ENCODE results near the gene C2CD2L.
A peak's percentile ranks its signal among the peaks of the same experiment; 100 is the strongest.
"Not testable (repeated sequence)": the region's sequence is repeated elsewhere in the genome, so short reads cannot be mapped to it uniquely, and the experiment has no call there.

C2CD2L gene

DNA sequence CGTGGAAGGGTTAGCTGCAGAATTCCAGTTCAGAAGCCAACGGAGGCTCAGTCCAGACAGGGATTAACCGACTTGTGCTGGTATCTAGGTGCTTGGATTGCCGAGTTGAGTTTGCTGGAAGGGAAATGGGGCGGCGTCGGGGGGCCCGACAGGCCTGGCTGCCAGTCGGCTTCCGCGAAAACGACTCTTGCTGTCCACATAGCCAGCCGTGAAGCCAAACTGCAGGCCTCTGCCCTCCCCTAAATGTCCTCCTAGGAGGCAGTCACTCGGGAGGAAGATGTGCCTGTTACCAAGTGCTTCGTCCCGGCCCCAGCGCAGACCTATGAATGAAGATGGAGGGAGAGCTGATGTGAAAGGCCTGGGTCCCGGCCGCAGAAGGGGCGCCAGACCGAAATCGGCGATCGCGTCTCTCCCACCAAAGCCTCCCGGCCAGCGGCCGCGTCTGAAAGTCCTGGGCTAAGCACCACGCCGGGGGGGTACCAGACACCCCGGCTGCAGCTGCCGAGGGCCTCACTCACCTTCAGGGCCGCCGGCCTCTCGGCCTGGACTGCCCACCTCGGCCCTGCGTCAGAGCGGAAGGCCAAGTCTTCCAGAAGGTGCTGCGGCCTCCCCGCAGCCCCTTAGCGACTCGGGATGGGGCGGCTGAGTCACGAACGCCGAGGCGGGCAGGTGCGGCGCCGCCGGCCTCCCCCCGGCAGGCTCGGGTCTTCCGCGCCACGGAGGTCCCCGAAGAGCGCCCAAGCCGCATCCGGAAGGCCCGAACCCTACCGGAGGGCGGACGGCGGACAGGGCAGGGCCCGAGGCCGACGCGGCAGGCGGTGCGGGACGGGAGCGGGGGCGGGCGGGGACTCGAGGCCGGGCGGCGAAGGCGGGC is 13.0 kb upstream of the C2CD2L start:
- DNase-seq, result no peak

DNA sequence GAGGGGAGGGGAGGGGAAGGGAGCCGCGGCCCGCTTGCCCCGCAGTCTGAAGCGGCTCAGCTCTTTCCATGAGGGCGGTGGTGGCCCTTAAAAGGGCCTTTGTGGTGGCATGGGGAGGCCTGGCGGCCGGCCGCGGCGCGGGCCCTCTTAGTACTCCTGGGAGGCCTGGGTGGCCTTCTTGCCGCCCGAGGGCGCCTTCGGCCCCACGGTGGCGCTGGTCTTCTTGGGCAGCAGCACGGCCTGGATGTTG is 12.4 kb upstream of the C2CD2L start:
- DNase-seq, result no peak

DNA sequence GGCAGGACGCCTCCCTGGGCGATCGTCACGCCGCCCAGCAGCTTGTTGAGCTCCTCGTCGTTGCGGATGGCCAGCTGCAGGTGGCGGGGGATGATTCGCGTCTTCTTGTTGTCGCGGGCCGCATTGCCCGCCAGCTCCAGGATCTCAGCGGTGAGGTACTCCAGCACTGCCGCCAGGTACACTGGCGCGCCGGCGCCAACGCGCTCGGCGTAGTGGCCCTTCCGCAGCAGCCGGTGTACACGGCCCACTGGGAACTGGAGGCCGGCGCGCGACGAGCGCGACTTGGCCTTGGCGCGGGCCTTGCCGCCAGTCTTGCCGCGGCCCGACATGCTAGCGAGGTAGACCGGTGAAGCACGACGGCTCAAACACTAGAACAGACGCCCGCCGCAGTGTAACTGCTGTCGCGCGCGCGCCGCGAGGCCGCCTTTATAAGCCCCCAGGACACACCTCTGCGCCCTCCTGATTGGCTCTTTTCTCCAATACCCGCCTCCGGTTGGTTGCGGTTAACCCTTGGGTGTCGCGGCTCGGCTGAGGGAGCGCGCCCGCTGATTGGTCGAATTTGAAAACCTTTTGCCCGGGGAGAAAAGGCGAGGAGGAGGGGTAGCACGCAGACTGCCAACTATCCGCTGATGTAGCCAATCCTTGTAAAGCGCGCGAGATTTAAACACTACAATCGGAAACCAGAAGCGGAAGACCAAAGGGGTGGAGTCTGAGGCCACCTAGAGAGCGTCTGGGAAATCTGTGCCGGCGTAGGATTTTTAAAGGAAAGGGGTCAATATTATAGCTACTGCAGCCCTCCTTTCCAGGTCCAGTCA is 11.9 kb upstream of the C2CD2L start:
- DNase-seq, result peak; percentile 99

DNA sequence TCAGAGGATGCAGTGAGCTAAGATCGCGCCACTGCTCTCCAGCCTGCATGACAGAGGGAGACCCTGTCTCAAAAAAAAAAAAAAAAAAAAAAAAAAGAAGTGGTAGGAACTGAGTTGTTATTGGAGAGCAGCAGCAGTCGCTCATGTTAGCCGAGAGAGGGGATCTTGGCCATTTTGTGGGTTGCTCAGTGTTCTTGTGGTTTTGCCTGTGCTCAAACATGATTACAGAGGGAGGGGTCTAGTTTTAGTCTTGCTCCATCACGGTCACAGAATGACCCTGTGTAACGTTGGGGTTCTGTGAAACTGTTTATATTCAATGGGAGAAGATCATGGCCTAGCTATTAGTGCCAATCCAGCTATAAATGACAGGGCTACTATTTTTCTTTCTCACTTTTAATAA is 7.4 kb upstream of the C2CD2L start:
- no peak for DNase-seq

DNA sequence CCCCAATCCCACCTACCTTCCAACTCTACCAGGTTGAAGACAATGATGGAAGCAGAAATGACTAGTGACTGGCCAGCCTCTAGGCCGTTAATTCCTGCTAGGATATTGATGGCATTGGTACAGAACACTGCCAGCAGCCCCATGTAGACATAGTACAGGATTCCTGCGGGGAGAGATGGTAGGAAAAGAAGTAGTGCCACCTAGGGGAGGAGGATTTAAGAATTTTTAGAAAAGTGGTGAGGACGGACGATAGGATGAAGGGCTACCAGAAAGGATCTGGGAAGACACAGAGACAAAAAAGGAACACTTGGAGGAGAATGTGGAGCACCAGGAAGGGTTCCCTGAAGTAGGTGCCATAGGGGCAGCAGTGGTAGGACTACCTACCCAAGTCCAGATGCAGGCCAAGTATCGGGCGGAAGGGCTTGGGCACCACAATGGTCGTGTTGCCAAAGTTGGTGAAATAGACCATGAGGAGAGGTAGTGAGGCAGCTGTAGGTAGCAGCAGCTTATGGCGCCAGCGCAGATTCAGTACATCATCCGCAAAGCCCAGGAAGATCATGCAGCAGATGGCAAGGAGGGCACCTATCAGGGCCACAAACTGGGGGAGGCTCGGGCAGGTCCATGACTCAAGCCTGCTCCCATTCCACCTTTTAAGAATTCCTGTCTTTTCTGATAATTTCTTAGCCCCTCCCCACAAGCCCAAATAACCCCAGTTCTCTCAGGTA is 6.7 kb upstream of the C2CD2L start:
- DNase-seq, result no peak

DNA sequence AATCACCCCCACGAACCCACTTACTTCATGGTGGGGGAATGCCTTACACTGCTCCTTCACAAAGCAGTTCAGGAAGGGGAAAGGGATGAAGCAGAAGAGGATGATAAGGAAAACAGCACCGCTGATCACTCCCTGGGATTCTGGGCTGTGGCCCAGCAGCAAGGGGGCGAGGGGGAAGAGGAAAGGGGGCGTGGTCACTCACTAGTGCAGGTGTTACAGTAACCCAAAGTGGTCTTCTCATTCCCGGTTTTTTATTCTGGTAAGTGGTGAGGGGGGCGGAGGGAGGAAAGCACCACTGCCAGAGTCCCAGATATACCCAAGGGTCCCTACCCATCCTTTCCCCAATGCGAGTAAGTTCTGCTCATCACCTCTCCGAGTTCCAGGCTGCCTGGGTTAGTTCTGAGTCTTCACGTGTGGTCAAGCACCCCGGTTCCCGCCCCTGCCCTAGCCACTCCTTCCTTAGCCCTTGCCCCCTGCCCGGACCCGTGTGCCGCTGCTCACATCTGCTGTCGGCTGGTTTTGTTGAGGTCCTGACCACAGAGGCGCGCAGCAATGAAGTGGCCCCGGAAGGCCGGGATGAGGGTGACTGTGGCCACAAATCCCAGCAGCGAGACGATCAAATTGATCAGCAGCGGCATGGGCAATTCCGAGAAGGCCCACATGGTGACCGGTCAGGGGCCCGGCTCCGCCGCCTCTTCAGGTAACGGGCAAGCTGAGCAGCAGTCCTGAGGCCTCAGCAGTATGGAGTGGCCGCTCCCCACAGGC is 6.0 kb upstream of the C2CD2L start:
- DNase-seq, result no peak

DNA sequence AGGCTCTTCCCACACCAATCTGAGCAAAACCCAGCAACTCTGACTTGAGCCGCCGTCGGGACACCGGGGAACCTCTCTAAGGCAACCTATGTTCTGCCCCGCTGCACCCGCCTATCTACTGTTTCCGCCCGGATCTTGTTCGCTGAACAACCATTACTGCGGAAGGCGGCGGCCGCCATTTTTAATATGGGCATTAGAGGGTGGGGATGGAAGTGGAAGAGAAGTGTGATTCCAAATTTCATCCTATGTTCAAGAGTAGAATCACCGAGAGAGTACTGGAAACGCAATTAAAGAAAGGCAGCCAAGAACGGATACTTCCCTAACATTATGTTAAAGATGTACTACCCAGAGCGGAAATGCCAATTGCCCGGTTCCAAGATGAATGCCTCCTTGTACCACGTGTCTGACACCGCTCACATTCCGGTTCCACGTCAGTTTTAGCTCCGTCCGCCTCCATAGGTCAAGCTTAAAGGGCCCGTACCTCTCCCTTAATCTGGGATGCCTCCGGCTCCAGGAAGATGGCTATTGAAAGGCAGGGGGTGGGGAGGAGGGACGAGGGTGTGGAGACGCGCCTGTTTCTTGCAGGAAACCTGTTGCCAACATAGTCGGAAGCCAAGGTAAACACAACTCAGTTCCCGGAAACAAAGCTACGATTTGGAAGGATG is 5.3 kb upstream of the C2CD2L start, which contains the start of gene DPAGT1:
TSS of gene DPAGT1 (minus strand) at position 95 of the 665 bp plus-strand sequence. CDS start 198 bp downstream, outside the sequence.
- peak; percentile 93 for DNase-seq

DNA sequence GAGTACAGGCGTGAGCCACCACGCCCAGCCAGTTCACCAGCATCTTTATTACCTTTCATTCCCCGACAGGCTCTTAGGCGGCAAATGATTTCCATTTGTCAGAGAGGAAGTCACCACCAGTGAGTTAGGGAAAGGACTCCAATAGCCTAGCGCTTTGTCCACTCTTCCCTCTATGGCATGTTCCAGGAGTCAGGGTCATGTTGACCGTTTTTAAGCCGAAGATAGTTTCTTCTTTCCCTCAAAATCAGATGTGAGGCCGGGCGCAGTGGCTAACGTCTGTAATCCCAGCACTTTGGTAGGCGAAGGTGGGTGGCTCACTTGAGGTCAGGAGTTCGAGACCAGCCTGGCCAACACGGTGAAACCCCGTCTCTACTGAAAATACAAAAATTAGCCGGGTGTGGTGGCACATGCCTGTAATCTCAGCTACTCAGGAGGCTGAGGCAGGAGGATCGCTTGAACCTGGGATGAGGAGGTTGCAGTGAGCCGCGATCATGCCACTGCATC is 3.9 kb upstream of the C2CD2L start:
- not testable (repeated sequence) for DNase-seq

DNA sequence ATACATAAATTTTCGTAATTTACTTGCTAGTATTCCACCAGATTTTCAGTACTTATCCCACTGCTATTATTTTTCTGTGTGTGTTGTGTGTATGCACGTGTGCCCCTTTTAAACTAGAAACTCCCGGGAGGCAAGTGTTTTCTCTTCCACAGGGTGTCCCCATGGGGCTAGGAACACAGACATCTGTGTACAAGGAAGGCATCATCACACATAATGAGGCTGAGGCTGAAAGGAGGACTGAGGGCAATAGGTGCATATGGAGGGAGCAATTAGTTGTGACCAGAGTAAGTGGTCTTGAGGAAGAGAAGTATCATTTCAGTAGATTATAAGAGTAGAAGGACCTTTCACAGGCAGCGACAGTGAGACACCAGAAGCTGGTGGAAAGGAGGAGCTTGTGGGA is 3.4 kb upstream of the C2CD2L start:
- no peak for DNase-seq

DNA sequence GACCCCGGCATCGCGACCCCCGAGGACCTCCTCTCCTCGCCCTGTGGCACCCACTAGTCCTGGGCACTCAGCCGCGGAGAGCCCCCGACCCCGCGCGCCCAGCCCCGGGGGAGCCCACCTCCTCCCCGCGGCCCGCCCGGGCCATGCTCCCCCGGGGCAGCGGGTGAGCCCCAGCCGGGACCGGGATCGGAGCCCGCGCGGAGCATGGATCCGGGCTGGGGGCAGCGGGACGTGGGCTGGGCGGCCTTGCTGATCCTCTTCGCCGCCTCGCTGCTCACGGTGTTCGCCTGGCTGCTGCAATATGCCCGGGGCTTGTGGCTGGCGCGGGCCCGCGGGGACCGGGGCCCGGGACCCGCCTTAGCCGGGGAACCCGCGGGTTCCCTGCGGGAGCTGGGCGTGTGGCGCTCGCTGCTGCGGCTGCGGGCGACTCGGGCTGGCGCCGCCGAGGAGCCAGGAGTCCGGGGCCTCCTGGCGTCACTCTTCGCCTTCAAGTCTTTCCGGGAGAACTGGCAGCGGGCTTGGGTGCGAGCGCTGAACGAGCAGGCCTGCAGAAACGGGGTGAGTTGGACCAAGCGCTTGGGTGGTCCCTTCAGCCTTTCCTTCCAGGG is 498 bp downstream of the C2CD2L start:
- DNase-seq, result peak; percentile 69

DNA sequence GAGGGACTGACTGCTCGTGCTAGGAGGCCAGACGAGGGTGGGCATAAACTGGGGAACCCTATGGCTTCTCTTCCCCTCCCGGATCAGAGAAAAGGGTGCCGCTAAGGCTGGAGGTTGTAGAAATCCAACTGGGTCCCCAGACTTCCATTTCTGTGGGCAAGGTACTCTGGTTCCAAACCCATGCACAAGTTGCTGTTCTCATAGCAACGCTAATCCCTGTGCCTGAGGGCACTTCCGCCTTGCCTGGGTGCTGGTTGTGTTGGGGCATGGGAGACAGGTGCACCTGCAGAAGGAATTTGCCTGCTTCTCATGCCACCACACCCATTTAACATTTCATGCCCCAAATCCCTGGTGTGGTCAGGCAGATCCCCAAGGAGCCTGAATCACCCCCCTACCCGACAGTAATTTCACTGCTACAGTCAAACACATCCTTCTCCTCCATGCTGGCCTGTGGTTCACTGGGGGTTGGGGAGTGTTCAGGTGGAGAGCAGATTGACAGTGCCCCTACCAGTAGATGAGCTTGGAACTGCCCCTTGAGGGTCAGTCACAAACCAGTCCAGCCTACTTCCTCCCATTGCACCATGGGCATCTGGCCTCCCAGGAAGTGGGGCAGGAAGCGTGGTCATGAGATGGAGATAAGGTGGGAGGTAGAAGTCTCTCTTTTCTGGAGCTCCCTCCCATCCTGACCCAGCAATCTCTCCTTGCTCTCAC is 1.2 kb downstream of the C2CD2L start:
- peak; percentile 70 for DNase-seq

DNA sequence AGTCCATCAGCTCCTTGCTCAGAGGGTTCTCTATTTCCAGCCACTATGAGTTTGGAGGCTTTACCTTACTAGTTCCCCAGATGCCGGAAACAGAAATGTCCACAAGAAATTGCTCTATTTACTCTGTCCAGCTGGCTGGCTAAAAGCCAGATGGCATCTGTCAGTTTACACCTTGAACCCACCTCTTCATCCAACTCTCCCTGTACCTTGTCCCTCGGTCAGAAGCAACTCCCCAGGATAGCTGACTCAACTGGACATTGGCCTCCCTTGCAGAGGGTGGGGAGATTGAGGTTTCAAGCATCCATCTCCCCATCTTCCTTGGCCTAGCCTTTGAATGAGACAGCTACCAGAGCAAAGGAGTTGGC is 1.7 kb downstream of the C2CD2L start:
- DNase-seq, result no peak

DNA sequence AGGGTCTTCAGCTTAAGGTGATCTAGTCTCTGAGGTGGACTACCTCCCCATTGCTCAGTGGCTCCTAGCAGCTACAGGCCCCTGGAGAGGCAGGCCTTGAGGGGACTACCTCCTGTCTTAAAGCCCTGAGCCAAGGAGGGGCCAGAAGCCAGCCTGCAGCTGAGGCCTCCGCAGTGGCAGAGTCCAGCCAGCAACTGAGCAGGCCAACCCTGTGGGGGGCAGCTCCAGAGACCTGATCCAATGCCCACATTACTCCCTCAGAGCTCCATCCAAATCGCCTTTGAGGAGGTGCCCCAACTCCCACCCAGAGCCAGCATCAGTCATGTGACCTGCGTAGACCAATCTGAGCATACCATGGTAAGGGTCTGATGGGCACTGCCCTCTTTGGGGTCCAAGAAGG is 2.7 kb downstream of the C2CD2L start:
- no peak for DNase-seq

DNA sequence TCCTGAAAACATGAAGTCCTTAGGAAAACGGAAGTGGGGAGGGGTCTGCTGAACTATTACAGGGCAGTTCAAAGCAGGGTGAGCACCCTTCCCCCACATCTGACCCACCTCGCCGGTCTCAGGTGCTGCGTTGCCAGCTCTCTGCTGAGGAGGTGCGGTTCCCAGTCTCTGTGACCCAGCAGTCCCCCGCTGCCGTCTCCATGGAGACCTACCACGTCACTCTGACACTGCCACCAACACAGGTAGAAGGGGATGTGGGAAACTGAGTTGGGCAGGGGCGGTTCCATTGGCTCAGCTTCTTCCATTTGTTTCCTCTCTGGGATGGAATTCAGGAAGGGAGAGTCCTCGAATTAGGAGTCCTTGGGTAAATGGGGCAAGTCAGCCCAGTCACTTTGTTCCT is 3.3 kb downstream of the C2CD2L start:
- DNase-seq, result no peak

DNA sequence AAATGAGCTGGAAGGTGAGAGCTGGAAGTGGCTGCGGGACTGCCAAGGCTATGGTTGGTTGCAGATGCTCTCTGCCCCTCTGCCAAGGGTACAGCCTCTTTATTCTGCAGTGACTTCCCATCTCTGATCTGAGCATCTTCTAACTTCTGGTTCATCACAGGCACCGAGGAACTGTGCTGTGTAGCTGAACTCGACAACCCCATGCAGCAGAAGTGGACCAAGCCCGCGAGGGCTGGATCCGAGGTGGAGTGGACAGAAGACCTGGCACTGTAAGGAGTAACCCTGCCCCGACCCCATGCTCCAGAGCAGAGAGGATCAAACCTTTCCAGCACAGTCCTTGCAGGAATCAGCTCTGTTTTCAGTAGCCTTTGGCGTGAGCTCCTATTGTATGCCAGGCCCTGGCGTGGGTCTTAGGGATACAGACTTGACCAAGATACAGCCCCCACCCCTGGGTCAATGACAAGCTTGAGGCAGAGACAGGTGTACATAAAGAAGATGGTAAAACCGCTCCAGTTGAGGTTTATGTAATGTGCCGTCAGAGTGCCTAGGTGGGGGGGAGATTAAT is 4.3 kb downstream of the C2CD2L start:
- no peak for DNase-seq

DNA sequence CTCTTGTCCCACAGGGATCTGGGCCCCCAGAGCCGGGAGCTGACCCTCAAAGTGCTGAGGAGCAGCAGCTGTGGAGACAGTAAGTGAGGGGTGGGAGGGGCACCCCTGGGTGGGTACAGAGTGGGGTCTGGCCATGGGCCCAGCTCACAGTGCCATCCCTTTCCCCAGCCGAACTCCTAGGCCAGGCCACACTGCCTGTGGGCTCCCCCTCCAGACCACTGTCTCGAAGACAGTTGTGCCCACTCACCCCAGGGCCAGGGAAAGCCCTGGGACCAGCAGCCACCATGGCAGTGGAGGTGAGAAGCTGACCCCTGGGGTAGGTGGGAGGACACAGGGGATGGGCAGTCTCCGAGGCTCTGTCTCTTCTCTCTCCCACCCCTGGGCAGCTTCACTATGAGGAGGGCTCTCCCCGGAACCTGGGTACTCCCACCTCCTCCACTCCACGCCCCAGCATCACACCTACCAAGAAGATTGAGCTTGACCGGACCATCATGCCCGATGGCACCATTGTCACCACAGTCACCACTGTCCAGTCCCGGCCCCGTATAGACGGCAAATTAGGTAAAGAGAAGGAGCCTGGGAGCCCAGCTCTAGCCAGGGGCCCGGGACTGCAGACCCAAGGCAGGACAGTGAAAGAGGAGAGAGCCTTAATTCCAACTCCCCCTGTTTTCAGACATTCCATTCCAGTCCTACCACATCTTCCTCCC is 5.3 kb downstream of the C2CD2L start:
- DNase-seq, result no peak

DNA sequence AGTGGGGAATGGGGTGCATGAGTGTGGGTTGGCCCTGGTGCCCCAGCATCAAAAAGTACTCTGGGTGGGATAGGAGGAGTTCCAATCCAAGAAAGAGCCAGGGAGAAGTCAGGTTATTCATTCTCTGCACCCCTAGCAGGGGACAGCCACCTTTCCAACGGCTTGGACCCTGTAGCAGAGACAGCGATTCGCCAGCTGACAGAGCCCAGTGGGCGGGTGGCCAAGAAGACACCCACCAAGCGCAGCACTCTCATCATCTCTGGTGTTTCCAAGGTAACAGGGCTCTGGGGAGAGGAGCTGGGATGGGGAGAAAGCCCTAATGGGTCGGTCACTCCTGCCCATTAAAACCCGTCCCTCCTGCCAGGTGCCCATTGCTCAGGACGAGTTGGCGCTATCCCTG is 6.6 kb downstream of the C2CD2L start:
- DNase-seq, result no peak

DNA sequence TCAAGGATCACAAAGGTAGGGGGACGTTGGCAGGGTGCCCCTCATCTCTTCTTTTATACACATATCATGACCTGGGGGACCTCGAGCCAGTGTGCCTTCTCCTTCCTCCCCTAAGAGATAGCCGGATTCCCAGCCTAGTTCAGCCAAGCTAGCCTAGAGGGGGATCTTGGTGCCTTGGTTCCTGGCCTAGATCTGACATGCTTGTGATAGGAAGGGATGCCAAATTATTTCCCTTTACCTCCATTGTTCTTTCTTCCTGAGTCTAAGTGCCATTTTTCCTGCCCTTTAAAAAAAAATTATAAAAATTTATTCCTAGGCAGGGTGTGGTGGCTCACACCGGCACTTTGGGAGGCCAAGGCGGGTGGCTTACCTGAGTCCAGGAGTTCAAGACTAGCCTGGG is 7.2 kb downstream of the C2CD2L start:
- no peak for DNase-seq

DNA sequence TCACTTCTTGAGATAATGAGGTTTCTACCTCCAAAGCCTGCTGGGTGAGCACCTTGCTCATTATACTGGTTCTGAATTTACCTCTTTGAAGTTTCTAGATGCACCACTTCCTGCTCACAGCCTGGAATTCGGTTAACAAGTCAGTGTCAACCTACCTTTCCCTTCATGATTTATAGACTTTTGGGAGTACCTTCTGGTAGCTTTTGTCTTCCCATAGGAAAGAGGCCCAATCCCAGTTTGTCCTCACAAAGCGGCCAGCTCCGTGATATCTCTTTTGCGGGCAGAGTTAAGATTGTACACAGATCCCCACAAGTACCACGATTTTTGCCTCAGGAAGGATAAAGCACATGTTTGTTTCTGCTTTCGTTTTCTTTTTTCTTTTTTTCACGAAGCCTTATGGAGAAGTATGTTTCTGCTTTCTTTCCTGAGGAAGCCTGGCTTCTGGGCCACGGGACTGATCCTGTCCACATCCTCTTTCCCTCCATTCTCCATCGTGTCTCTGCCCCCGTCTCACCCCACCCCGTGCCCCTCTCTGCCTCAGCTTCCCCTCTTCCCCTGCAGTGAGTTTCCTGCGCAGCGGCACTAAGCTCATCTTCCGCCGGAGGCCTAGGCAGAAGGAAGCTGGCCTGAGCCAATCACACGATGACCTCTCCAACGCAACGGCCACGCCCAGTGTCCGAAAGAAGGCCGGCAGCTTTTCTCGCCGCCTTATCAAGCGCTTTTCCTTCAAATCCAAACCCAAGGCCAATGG is 8.5 kb downstream of the C2CD2L start:
- peak; percentile 70 for DNase-seq
